ENCODE data around the gene HIPK2. TPM values are rescaled to one million over a fixed set of nuclear protein-coding genes. Genes with fewer than 3 reads are reported as not detected.

Gene HIPK2
- polyA plus RNA-seq, 4 donors: 24.0 to 104 (median 84.9) TPM

- DNase-seq (ENCODE audit: low read depth in 4 of 4, low spot score in 3 of 4): no peak
These were observed 253.6 kb downstream of the HIPK2 start for GRCh38 chr7:139523968-139524815.

- no peak for DNase-seq (ENCODE audit: low read depth in 4 of 4, low spot score in 3 of 4)
These were observed 254.4 kb downstream of the HIPK2 start, which contains the start of gene CLEC2L for GRCh38 chr7:139523199-139523941. Gene CLEC2L (plus strand): TSS chr7:139523685. CDS start chr7:139523928, 243 bp downstream.

DNA sequence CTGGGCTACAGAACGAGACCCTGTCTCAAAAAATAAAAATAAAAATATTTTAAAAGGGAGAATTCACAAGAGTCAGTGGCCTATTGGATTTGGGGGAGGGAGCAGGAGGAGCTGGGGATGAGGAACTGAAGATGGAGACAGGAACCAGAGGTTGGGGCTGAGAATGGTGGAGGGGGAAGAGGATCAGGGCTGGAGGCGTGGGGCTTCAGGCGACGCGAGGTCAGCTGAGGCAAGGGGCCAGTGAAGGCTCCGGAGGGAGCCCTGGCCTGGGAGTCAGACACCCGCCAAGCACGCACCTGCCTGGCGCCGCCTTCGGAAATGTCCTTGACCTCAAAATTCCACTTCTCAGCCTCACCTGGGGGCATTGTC, 255.0 kb downstream of the HIPK2 start:
- no peak for DNase-seq (ENCODE audit: low read depth in 4 of 4, low spot score in 3 of 4)

GRCh38 chr7:139521439-139521838, 256.4 kb downstream of the HIPK2 start:
- no peak for DNase-seq (ENCODE audit: low read depth in 4 of 4, low spot score in 3 of 4)

DNA sequence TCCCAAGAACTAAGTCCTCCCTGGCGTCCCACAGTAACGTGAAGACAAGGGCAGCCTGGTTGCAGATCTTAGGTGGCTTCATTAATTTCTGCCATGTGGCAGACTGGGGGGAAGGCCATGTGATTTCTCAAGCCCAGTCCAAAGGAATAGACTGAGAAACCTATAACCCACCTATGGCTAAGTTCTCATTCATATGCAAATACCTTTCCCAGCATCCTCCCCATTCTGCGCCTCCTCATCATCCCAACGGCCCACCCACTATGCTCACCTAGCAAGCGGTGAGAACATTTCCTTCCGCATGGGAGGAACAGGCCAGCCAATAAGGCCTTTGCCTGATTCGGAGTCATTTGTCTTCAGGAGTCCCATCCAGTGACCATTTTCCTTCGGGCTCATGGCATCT, 262.5 kb downstream of the HIPK2 start:
- DNase-seq (ENCODE audit: low read depth in 4 of 4, low spot score in 3 of 4): no peak

Other genes with a start within 250 kb of the HIPK2 start
- gene TBXAS1, start 51.3 kb upstream of the HIPK2 start, polyA plus RNA-seq (ENCODE audit: insufficient read length in 4 of 4): 10 to 100 TPM in 3 of 4 donors, 1 to 10 TPM in 1; 8.0 to 31.6 (median 26.4) TPM

All from left renal pelvis (tissue), 4 donors.